Measurements from ENCODE around the gene GNLY. TPM values are rescaled to one million over a fixed set of nuclear protein-coding genes. Genes with fewer than 3 reads are reported as not detected.

GNLY gene
- total RNA-seq, 2 donors from 2014 or later: 24.0 to 31.8 TPM

GRCh38 chr2:85725451-85725850 is 31.3 kb downstream of the GNLY start:
- no peak for ATAC-seq

GRCh38 chr2:85727798-85728197 is 33.6 kb downstream of the GNLY start:
- Mint-ChIP-seq H3K27ac (no peak overlapping the region), H3K9me3 (no peaks in the 10 kb centered on the region), H3K36me3 (no peaks in the 10 kb centered on the region)
- DNase-seq (ENCODE audit: low spot score in 2 of 2) (no peak), ATAC-seq (no peak)

More at GRCh38 chr2:85725451-85725850, 31.3 kb downstream of the GNLY start:
- DNase-seq (ENCODE audit: low spot score in 2 of 2): no peak
- Mint-ChIP-seq H3K27ac (no peak overlapping the region), H3K9me3 (peaks cover 0 to 5% of the 10 kb centered on the region in 2 donors), H3K36me3 (no peaks in the 10 kb centered on the region)

GRCh38 chr2:85728342-85728741 is 34.2 kb downstream of the GNLY start:
- no peak overlapping the region for H3K27ac Mint-ChIP-seq
- no peak for DNase-seq (ENCODE audit: low spot score in 2 of 2)

GRCh38 chr2:85728883-85729824 is 35.0 kb downstream of the GNLY start:
- ATAC-seq: peak; percentile 89 to 94
- H3K9me3 Mint-ChIP-seq: no peaks in the 10 kb centered on the region
- H3K36me3 Mint-ChIP-seq: no peaks in the 10 kb centered on the region
- peak; percentile 66 to 88 for DNase-seq (ENCODE audit: low spot score in 2 of 2)
- no peak overlapping the region for H3K27ac Mint-ChIP-seq

More at GRCh38 chr2:85728342-85728741, 34.2 kb downstream of the GNLY start:
- Mint-ChIP-seq H3K9me3 (no peaks in the 10 kb centered on the region), H3K36me3 (no peaks in the 10 kb centered on the region)
- ATAC-seq: peak in 1 of 2 donors; percentile 11

GRCh38 chr2:85729825-85730510 is 35.8 kb downstream of the GNLY start:
- DNase-seq (ENCODE audit: low spot score in 2 of 2) (no peak), ATAC-seq (no peak)
- Mint-ChIP-seq H3K27ac (no peak overlapping the region), H3K9me3 (no peaks in the 10 kb centered on the region), H3K36me3 (no peaks in the 10 kb centered on the region)

GRCh38 chr2:85730686-85731230 is 36.6 kb downstream of the GNLY start:
- DNase-seq (ENCODE audit: low spot score in 2 of 2) (no peak), ATAC-seq (no peak)
- no peak overlapping the region for H3K27ac Mint-ChIP-seq
- H3K36me3 Mint-ChIP-seq: no peaks in the 10 kb centered on the region
- no peaks in the 10 kb centered on the region for H3K9me3 Mint-ChIP-seq

GRCh38 chr2:85731606-85732005 is 37.4 kb downstream of the GNLY start:
- Mint-ChIP-seq H3K9me3 (no peaks in the 10 kb centered on the region), H3K36me3 (no peaks in the 10 kb centered on the region), H3K27ac (no peak overlapping the region)
- no peak for DNase-seq (ENCODE audit: low spot score in 2 of 2)
- no peak for ATAC-seq

- Mint-ChIP-seq H3K36me3 (no peaks in the 10 kb centered on the region), H3K9me3 (no peaks in the 10 kb centered on the region), H3K27ac (peak overlapping the region in 1 of 2 donors; percentile 15)
- no peak for DNase-seq (ENCODE audit: low spot score in 2 of 2)
- no peak for ATAC-seq
Observed at GRCh38 chr2:85732467-85733120, 38.4 kb downstream of the GNLY start.

GRCh38 chr2:85733121-85733960 is 39.2 kb downstream of the GNLY start:
- Mint-ChIP-seq H3K9me3 (no peaks in the 10 kb centered on the region), H3K27ac (peak overlapping the region in 1 of 2 donors; percentile 15), H3K36me3 (no peaks in the 10 kb centered on the region)
- ATAC-seq (no peak), DNase-seq (ENCODE audit: low spot score in 2 of 2) (no peak)

- H3K36me3 Mint-ChIP-seq: no peaks in the 10 kb centered on the region
- no peaks in the 10 kb centered on the region for H3K9me3 Mint-ChIP-seq
- no peak overlapping the region for H3K27ac Mint-ChIP-seq
- DNase-seq (ENCODE audit: low spot score in 2 of 2): no peak
- ATAC-seq: no peak
Observed at GRCh38 chr2:85734015-85734414, 39.9 kb downstream of the GNLY start.

- Mint-ChIP-seq H3K27ac (peak overlapping the region in 1 of 2 donors; percentile 26), H3K36me3 (no peaks in the 10 kb centered on the region), H3K9me3 (no peaks in the 10 kb centered on the region)
- ATAC-seq (no peak), DNase-seq (ENCODE audit: low spot score in 2 of 2) (no peak)
Observed at GRCh38 chr2:85734942-85735608, 40.9 kb downstream of the GNLY start.

- ATAC-seq (no peak), DNase-seq (ENCODE audit: low spot score in 2 of 2) (no peak)
- Mint-ChIP-seq H3K9me3 (no peaks in the 10 kb centered on the region), H3K27ac (no peak overlapping the region), H3K36me3 (no peaks in the 10 kb centered on the region)
Observed at GRCh38 chr2:85735691-85736090, 41.5 kb downstream of the GNLY start.

- no peak overlapping the region for H3K27ac Mint-ChIP-seq
- no peaks in the 10 kb centered on the region for H3K36me3 Mint-ChIP-seq
- DNase-seq (ENCODE audit: low spot score in 2 of 2) (no peak), ATAC-seq (no peak)
- no peaks in the 10 kb centered on the region for H3K9me3 Mint-ChIP-seq
Observed at GRCh38 chr2:85736456-85737355, 42.5 kb downstream of the GNLY start.

GRCh38 chr2:85737481-85737880 is 43.3 kb downstream of the GNLY start:
- Mint-ChIP-seq H3K36me3 (no peaks in the 10 kb centered on the region), H3K9me3 (no peaks in the 10 kb centered on the region), H3K27ac (no peak overlapping the region)
- ATAC-seq (no peak), DNase-seq (ENCODE audit: low spot score in 2 of 2) (no peak)

- no peaks in the 10 kb centered on the region for H3K9me3 Mint-ChIP-seq
- no peak for ATAC-seq
Observed at GRCh38 chr2:85737961-85738360, 43.8 kb downstream of the GNLY start.

More at GRCh38 chr2:85737961-85738360, 43.8 kb downstream of the GNLY start:
- H3K36me3 Mint-ChIP-seq: no peaks in the 10 kb centered on the region
- H3K27ac Mint-ChIP-seq: no peak overlapping the region
- no peak for DNase-seq (ENCODE audit: low spot score in 2 of 2)
